Activated CD8-positive, alpha-beta T cell treated with anti-CD3 and anti-CD28 coated beads for 36 hours (primary cell): ENCODE data around the gene TMA7B. TPM values are rescaled to one million over a fixed set of nuclear protein-coding genes. Genes with fewer than 3 reads are reported as not detected.

Experiments used
- ATAC-seq: fragments of 200-7000 bp; cut with Tn5 transposase; one replicate; pipeline ENCODE4 v1.10.0; 2021; ENCODE audit warnings: mild to moderate bottlenecking, moderate library complexity
- CTCF ChIA-PET: fragments of 350-600 bp; sonication (Branson Sonifier 250); formaldehyde crosslinking; loops from one replicate; lab custom pipeline; 2021; ENCODE audit warnings: antibody characterized with exemption; lab: Charles Lee
- POLR2A ChIA-PET: fragments of 350-600 bp; sonication (Branson Sonifier 250); formaldehyde crosslinking; loops from one replicate; lab custom pipeline; 2021; ENCODE audit warnings: antibody characterized with exemption; lab: Charles Lee
- DNase-seq: peaks from one replicate; pipeline ENCODE4 v3.0.0-alpha.2; 2020
- H3K27ac Mint-ChIP-seq: one replicate; pipeline ENCODE4 v1.8.0; 2021; ENCODE audit warnings: mild to moderate bottlenecking, mixed read lengths
- H3K27me3 Mint-ChIP-seq: one replicate; pipeline ENCODE4 v1.8.0; 2021; ENCODE audit warnings: mixed read lengths
- H3K36me3 Mint-ChIP-seq: one replicate; pipeline ENCODE4 v1.8.0; 2021; ENCODE audit warnings: low read depth, mixed read lengths
- H3K4me1 Mint-ChIP-seq: one replicate; pipeline ENCODE4 v1.8.0; 2021; ENCODE audit warnings: low read depth, mixed read lengths
- H3K4me3 Mint-ChIP-seq: one replicate; pipeline ENCODE4 v1.8.0; 2021; ENCODE audit warnings: mild to moderate bottlenecking, moderate library complexity, mixed read lengths
- H3K9me3 Mint-ChIP-seq: one replicate; pipeline ENCODE4 v1.8.0; 2021; ENCODE audit warnings: mixed read lengths
- intact Hi-C: fragments of 100-400 bp; cut with micrococcal nuclease; formaldehyde crosslinking; loops from one replicate; pipeline ENCODE4 v1.10.0; 2022
- total RNA-seq, 2 experiments: library from RNA; stranded (reverse); gene quantifications; one replicate each; pipeline ENCODE4 v1.2.3, GENCODE V29; 2021
- TF ChIP-seq, protein P1 (sequence below): fragments of 200-600 bp; IDR thresholded peaks from one replicate; pipeline ENCODE4 v1.8.0; 2022; ENCODE audit warnings: antibody characterized with exemption, mild to moderate bottlenecking

Gene TMA7B
- total RNA-seq = 1 to 10 TPM; 2.2 to 2.3 TPM

DNA sequence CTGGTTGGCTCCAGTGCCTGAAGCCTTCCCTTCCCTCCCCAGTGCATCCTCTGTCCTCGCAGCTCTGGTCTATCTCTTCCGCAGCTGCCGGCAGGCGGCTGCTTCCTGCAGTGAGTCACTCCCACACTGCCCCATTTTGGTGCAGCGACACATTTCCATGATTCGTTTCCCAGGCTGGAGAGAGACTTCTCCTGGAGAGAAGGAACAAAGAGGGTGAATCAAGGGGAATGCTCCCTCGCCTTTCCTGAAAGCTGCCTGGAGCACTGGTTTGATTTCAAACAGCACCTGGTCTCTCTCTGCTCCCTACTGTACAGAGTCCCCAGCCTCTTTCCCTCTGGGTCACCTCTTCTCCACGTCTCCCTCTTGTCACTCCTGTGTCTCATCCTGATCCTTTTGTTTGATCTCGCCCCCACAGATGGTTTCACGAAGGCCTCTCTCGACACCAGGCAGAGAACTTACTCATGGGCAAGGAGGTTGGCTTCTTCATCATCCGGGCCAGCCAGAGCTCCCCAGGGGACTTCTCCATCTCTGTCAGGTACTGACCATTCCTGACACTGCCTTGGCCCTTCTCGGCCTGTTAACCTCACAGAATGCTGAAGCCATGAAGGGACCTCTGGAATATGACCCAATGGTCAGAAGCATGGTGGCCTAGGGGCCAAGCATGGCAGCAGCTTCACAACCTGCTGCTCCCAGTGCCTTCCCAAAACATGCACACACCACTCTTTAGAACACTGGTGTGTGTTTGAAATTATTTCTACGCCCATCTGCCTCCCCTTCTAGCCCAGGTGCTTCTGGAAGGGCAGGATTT, at the start of gene TMA7B:
TSS of gene TMA7B (plus strand) at position 758 of the 808 bp plus-strand sequence. CDS start 3,978 bp downstream, outside the sequence.
- ChIA-PET CTCF (interaction anchor here (1.0 to 1.6 kb wide), 6 partner anchors 9 to 44 kb away, joined by 3 to 4 read pairs (median 3); no protein-coding TSS in a partner anchor), POLR2A (interaction anchor here (0.6 to 4.0 kb wide), 9 partner anchors 9 to 49 kb away, joined by 3 to 17 read pairs (median 4); partner anchors contain the start of gene FAM83F)
- H3K36me3 Mint-ChIP-seq = peaks cover 85% of the 10 kb centered on the region
- H3K27me3 Mint-ChIP-seq = no peaks in the 10 kb centered on the region
- peak; percentile 32 for ATAC-seq
- peaks cover 7% of the 10 kb centered on the region for H3K9me3 Mint-ChIP-seq
- TF ChIP-seq, protein P1, sequence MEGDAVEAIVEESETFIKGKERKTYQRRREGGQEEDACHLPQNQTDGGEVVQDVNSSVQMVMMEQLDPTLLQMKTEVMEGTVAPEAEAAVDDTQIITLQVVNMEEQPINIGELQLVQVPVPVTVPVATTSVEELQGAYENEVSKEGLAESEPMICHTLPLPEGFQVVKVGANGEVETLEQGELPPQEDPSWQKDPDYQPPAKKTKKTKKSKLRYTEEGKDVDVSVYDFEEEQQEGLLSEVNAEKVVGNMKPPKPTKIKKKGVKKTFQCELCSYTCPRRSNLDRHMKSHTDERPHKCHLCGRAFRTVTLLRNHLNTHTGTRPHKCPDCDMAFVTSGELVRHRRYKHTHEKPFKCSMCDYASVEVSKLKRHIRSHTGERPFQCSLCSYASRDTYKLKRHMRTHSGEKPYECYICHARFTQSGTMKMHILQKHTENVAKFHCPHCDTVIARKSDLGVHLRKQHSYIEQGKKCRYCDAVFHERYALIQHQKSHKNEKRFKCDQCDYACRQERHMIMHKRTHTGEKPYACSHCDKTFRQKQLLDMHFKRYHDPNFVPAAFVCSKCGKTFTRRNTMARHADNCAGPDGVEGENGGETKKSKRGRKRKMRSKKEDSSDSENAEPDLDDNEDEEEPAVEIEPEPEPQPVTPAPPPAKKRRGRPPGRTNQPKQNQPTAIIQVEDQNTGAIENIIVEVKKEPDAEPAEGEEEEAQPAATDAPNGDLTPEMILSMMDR = peak; percentile 16
- H3K4me1 Mint-ChIP-seq = peaks cover 79% of the 10 kb centered on the region
- peak; percentile 58 for DNase-seq
- no peak within 1 kb of the TSS for H3K4me3 Mint-ChIP-seq
- H3K27ac Mint-ChIP-seq = peak within 1 kb of the TSS; percentile 80
- intact Hi-C loops = loop anchor here (5.0 kb wide), 1 partner anchor 38 kb away; no protein-coding TSS in a partner anchor

DNA sequence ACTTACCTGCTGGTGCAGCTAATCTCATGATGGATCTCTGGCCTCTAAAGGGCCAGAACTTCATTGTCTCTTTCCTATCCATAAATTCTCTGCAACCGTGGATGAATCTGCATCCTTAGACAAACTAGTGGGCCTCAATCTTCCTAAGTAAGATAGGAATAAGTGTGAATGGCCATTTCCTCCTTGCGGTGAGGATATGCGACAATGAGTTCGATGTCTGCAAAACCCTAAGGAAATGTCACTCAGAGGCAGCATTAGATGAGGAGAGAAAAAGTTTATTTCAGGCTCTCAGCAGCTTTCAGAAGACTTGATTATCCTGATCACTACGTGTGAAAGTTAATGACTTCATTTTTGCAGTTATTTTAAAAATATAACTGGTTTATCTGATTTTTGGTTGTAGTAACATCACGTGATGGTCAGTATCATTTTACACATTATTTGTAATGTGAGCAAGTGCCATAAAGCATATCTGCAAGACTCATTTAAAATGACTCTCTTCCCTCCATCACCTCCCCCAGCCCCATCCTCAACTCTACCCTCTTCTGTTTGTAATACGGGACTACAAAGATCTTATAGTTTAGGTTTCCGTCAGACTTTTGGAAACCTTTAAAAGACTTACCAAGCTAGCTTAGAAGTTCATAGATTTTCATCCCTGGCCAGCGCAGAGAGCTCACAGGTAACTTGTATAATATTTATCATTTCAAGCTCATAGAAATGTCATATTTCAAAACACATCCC, 49.2 kb upstream of the TMA7B start:
- ChIA-PET POLR2A (interaction anchor here (0.6 to 12.7 kb wide), 11 partner anchors 7 to 377 kb away, joined by 3 to 270 read pairs (median 4); no protein-coding TSS in a partner anchor), CTCF (interaction anchor here (0.7 to 11.2 kb wide), 6 partner anchors 14 to 310 kb away, joined by 3 to 130 read pairs (median 8); no protein-coding TSS in a partner anchor)
- H3K9me3 Mint-ChIP-seq = no peaks in the 10 kb centered on the region
- peaks cover 71% of the 10 kb centered on the region for H3K4me1 Mint-ChIP-seq
- DNase-seq (peak; percentile 65), ATAC-seq (no peak)
- intact Hi-C loops = loop anchor here (5.0 kb wide), 1 partner anchor 379 kb away; the partner anchor contains the start of gene RPS19BP1
- peak overlapping the region; percentile 80 for H3K4me3 Mint-ChIP-seq
- TF ChIP-seq, protein P1 = no peak
- H3K36me3 Mint-ChIP-seq = peaks cover 13% of the 10 kb centered on the region
- H3K27ac Mint-ChIP-seq = peak overlapping the region; percentile 92
- H3K27me3 Mint-ChIP-seq = no peaks in the 10 kb centered on the region

DNA sequence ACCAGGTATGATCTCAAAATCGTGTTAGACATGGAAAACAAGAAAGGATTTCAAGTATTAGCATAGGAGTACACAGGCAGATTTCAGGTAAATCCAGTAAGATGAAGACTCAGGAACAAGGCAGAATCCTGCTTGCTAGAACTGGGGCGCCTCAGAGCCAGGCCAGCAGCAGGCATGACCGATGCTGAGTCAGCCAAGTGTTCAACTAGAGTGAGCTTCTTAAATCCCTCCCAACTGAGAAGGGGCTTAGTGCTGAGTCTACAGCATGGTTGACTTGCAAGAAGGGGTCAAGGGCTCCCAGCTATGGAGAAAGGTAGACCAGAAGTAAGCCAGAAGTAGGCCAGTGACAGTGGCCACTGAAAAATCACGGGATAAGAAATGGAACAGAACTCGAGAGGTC, 46.9 kb upstream of the TMA7B start:
- intact Hi-C loops = loop anchor here (2.0 to 5.0 kb wide), 2 partner anchors 13 to 381 kb away; partner anchors contain the start of gene RPS19BP1
- ATAC-seq (no peak), DNase-seq (no peak)
- peak overlapping the region; percentile 92 for H3K27ac Mint-ChIP-seq
- H3K36me3 Mint-ChIP-seq = peaks cover 13% of the 10 kb centered on the region
- CTCF ChIA-PET = interaction anchor here (1.1 to 11.2 kb wide), 3 partner anchors 12 to 107 kb away, joined by 3 to 130 read pairs (median 9); no protein-coding TSS in a partner anchor
- no peaks in the 10 kb centered on the region for H3K9me3 Mint-ChIP-seq
- peaks cover 84% of the 10 kb centered on the region for H3K4me1 Mint-ChIP-seq
- TF ChIP-seq, protein P1 = no peak
- POLR2A ChIA-PET = interaction anchor here (1.1 to 12.7 kb wide), 6 partner anchors 10 to 33 kb away, joined by 3 to 270 read pairs (median 4); no protein-coding TSS in a partner anchor
- peak overlapping the region; percentile 80 for H3K4me3 Mint-ChIP-seq
- no peaks in the 10 kb centered on the region for H3K27me3 Mint-ChIP-seq

DNA sequence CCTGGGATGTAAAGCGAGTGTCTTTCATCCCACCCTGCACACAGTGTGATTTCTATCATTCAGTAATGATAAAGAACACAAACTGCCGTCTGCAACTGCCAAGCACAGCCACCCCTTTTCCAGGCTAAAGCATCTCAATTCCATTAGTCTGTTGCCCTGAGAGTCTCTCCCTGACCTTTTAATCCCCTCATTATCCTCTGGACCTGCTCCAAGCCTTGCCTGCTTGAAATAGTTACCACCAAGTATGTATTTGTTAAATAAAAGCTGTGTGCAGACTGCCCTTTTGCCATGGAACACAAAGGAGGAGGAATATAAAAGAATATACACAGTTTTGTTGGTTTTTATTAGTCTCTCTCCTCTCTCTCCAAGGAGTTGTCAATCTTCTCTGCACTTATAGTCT, 46.3 kb upstream of the TMA7B start:
- H3K4me3 Mint-ChIP-seq = peak overlapping the region; percentile 80

More for the DNA sequence above, 46.3 kb upstream of the TMA7B start:
- Mint-ChIP-seq H3K4me1 (peaks cover 82% of the 10 kb centered on the region), H3K36me3 (peaks cover 13% of the 10 kb centered on the region), H3K27me3 (no peaks in the 10 kb centered on the region), H3K27ac (peak overlapping the region; percentile 92), H3K9me3 (no peaks in the 10 kb centered on the region)
- TF ChIP-seq, protein P1 = no peak
- no peak for DNase-seq
- no peak for ATAC-seq
- intact Hi-C loops = loop anchor here (2.0 to 5.0 kb wide), 2 partner anchors 13 to 382 kb away; partner anchors contain the start of gene RPS19BP1
- ChIA-PET POLR2A (interaction anchor here (1.1 to 12.7 kb wide), 5 partner anchors 10 to 33 kb away, joined by 3 to 270 read pairs (median 4); no protein-coding TSS in a partner anchor), CTCF (interaction anchor here (1.1 to 11.2 kb wide), 3 partner anchors 12 to 107 kb away, joined by 3 to 130 read pairs (median 9); no protein-coding TSS in a partner anchor)
